ENCODE results near the gene UBE3A. TPM values are rescaled to one million over a fixed set of nuclear protein-coding genes. Genes with fewer than 3 reads are reported as not detected.

The UBE3A gene
- total and polyA plus RNA-seq, 9 of the 15 experiments (the other 6 are each of a cell fraction or from before 2014, with no cell fraction given) = 29.3 to 103 (median 60.2) TPM

DNA sequence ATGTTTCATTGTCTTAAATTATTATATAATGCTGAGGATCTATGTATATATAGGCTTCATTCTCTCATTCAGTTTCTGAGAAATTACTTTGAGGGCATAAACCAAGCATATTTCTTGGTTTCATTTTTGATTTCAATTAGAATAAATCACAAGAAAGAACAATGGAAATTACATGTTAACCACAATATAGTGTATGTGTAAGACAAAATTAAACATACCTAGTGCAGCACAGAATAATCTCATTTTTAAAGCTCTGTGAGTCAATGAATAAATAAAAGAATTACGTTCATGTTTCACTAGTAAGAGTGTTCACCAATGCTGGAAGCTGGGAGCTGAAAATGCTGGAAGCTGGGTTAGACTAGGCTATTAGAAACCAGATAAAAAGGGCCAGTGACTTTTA is 72.8 kb downstream of the UBE3A start:
- ATAC-seq (no peak), DNase-seq (ENCODE audit: extremely low read depth in 1 of 4, low spot score in 3 of 4) (no peak), FAIRE-seq (peak; percentile 58)
- Histone ChIP-seq H3K4me3 (no peak overlapping the region), H3K4me2 (ENCODE audit: insufficient read depth, low read length) (no peak overlapping the region), H3K4me1 (replicated peaks in 1 of 2; ENCODE audit: control insufficient read depth in 2 of 2, insufficient read depth in 2 of 2, low read length in 2 of 2) (no peaks in the 10 kb centered on the region; a peak in 1 of 5 replicates), H3K9me1 (ENCODE audit: control insufficient read depth, insufficient read depth, low read length) (no peaks in the 10 kb centered on the region), H3K79me2 (ENCODE audit: control insufficient read depth, insufficient read depth, low read length) (peaks cover 71% of the 10 kb centered on the region), H3K9ac (ENCODE audit: insufficient read depth in 1 of 2, low read depth in 2 of 2, low read length in 2 of 2) (no peak overlapping the region), H3K27me3 (ENCODE audit: control insufficient read depth in 2 of 2, insufficient read depth in 2 of 2, low read length in 2 of 2) (no peaks in the 10 kb centered on the region), H4K20me1 (replicated peaks; ENCODE audit: control insufficient read depth, insufficient read depth, low read length) (no peaks in the 10 kb centered on the region; the same call in 1 of the 2 replicates), H3K27ac (ENCODE audit: extremely low read depth, low read depth, low read length) (no peak overlapping the region; the same call in 2 of the 3 replicates), H3K9me3 (replicated peaks; ENCODE audit: control insufficient read depth, insufficient read depth, low read depth, low read length) (no peaks in the 10 kb centered on the region), H2AFZ (ENCODE audit: low read depth, low read length) (no peak overlapping the region), H3K36me3 (ENCODE audit: control insufficient read depth, insufficient read depth, low read length) (peaks cover 45% of the 10 kb centered on the region)
- in situ Hi-C loops (cut with MboI) (no loop called here), intact Hi-C loops (cut with micrococcal nuclease) (no loop called here)
- TF ChIP-seq STAT5B (CRISPR knock-in tag; IDR thresholded peaks at IDR 0.05) (no peak), GATAD2A (IDR thresholded peaks at IDR 0.05) (no peak), RBM22 (IDR thresholded peaks at IDR 0.05; ENCODE audit: low read depth, low read length, poor library complexity, severe bottlenecking) (no peak), CBX8 (IDR thresholded peaks at IDR 0.05; ENCODE audit: borderline replicate concordance, extremely low read depth, low read depth, low read length, poor library complexity, severe bottlenecking) (no peak), MTF1 (CRISPR knock-in tag; IDR thresholded peaks at IDR 0.05; ENCODE audit: borderline replicate concordance) (no peak), ZNF444 (CRISPR knock-in tag; IDR thresholded peaks at IDR 0.05) (no peak), GTF2F1 (IDR thresholded peaks at IDR 0.05; ENCODE audit: low read depth, low read length) (no peak)
- TF ChIP-seq, protein P1, sequence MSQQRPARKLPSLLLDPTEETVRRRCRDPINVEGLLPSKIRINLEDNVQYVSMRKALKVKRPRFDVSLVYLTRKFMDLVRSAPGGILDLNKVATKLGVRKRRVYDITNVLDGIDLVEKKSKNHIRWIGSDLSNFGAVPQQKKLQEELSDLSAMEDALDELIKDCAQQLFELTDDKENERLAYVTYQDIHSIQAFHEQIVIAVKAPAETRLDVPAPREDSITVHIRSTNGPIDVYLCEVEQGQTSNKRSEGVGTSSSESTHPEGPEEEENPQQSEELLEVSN (IDR thresholded peaks at IDR 0.05; ENCODE audit: borderline replicate concordance in 1 of 2, extremely low read depth in 1 of 2, insufficient read depth in 1 of 2, insufficient read length in 1 of 2, low read depth in 1 of 2, low read length in 1 of 2, poor library complexity in 1 of 2, severe bottlenecking in 1 of 2) = no peak
- ChIA-PET CTCF (ENCODE audit: low intra/inter-chr PET ratio) (no interaction called here), POLR2A (no interaction called here)
- no TSS peak for BruUV-seq (replicated peaks)
- 88% methylated on average over 1 of the region's 1 CpG for WGBS (ENCODE audit: insufficient coverage, low coverage, missing lambda C conversion rate)
